Kidney (tissue), 14 donors: Measurements from ENCODE around the gene PIGT. TPM values are rescaled to one million over a fixed set of nuclear protein-coding genes. Genes with fewer than 3 reads are reported as not detected.

Experiments
- DNase-seq, 5 donors: peaks; one replicate each; pipeline ENCODE4 v3.0.0-alpha.2; 2013 to 2020
- FAIRE-seq: peaks from 2 replicates; lab custom pipeline; 2012; peaks lifted over from hg19 to GRCh38; lab: Jason Lieb, UNC
- H3K27ac ChIP-seq, 2 donors: one replicate each; pipeline ENCODE4 v1.7.0; 2013; ENCODE audit warnings: low read depth in 2 of 2, low read length in 2 of 2, inconsistent platforms in 1 of 2
- H3K27me3 ChIP-seq: one replicate; pipeline ENCODE4 v1.7.1; 2013; ENCODE audit warnings: low read length, inconsistent platforms; ENCODE audit not compliant: control insufficient read depth, insufficient read depth
- H3K36me3 ChIP-seq, 3 donors: one replicate each; pipeline versions ENCODE4 v1.7.0 to v1.7.1; 2013; ENCODE audit warnings: low read length in 3 of 3, control low read depth in 1 of 3, inconsistent platforms in 1 of 3; ENCODE audit not compliant: insufficient read depth in 3 of 3, control insufficient read depth in 2 of 3
- H3K4me1 ChIP-seq, 3 donors: one replicate each; pipeline versions ENCODE4 v1.7.0 to v1.7.1; 2013; ENCODE audit warnings: low read length in 3 of 3, inconsistent platforms in 1 of 3, low read depth in 1 of 3; ENCODE audit not compliant: control insufficient read depth in 2 of 3, insufficient read depth in 2 of 3
- H3K4me3 ChIP-seq, 3 donors: one replicate each; pipeline versions ENCODE4 v1.7.0 to v1.8.1; 2013; ENCODE audit warnings: low read length in 3 of 3, control low read depth in 1 of 3, inconsistent platforms in 1 of 3
- H3K9ac ChIP-seq, 3 donors: one replicate each; pipeline versions ENCODE4 v1.7.0 to v1.7.1; 2013; ENCODE audit warnings: low read length in 3 of 3, control low read depth in 1 of 3, inconsistent platforms in 1 of 3
- H3K9me3 ChIP-seq, 3 donors: one replicate each; pipeline versions ENCODE4 v1.7.0 to v1.7.1; 2013; ENCODE audit warnings: low read length in 3 of 3, control low read depth in 1 of 3, inconsistent platforms in 1 of 3; ENCODE audit not compliant: control insufficient read depth in 2 of 3, insufficient read depth in 1 of 3
- CTCF ChIP-seq: IDR thresholded peaks from 3 replicates; pipeline ENCODE4 v1.5.1; 2012; ENCODE audit warnings: mild to moderate bottlenecking, moderate library complexity, borderline replicate concordance; ENCODE audit not compliant: insufficient read depth; ENCODE audit errors: extremely low read depth
- intact Hi-C: fragments of 100-400 bp; cut with DNase I; formaldehyde crosslinking; loops from one replicate; pipeline ENCODE4 v1.11.1; 2022
- polyA plus RNA-seq: library from polyadenylated mRNA; stranded (reverse); fragments of 350-450 nt; fragmentation: Illumina TruSeq; extraction: RNeasy Lipid Tissue Mini Kit (QIAGEN cat#74804); gene quantifications from one replicate; pipeline ENCODE4 v1.2.3, GENCODE V29; 2014; ENCODE audit warnings: low read depth, low replicate concordance; ENCODE audit not compliant: insufficient read depth
- total RNA-seq: library from RNA; stranded (reverse); fragmentation: NEBNext Ultra II Directional; extraction: Animal tissue kit (Norgen Biotek cat#: 25700); gene quantifications from one replicate; pipeline ENCODE4 v1.2.1, GENCODE V29; 2021
- donor health status: control.
- donor health status: control.
- donor health status: control.
- donor health status: control.
- donor health status: control.
- donor health status: DM: yes; HTN: yes; CAD: no.
- donor health status: Normal renal cell carcinoma (clear cell type).

Gene PIGT
- total and polyA plus RNA-seq, 2 donors from 2014 or later: 90.9 to 95.0 TPM

DNA sequence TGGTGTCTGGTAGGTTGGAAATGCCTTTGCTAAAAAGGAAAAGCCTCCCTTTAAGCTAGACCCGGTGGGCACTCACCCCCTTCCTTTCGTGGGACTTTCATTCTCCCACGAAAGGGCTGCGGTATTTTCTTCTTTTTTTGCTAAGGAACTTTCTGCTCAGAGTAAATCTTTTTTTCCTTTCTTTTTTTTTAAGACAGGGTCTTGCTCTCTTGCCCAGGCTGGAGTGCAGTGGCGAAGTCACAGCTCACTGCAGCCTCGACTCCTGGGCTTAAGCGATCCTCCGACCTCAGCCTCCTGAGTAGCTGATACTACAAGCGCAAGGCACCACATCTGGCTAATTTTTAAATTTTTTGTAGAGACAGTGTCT lies 41.9 kb upstream of the PIGT start:
- FAIRE-seq: no peak
- Histone ChIP-seq H3K36me3 (no peaks in the 10 kb centered on the region), H3K9ac (peak overlapping the region; percentile 57 to 66 (median 59)), H3K27ac (no peak overlapping the region), H3K4me3 (peak overlapping the region in 2 of 3 donors; percentile 57 to 85), H3K9me3 (no peaks in the 10 kb centered on the region), H3K27me3 (no peaks in the 10 kb centered on the region), H3K4me1 (peaks cover 0 to 14% (median 6%) of the 10 kb centered on the region in 3 donors)
- no peak for DNase-seq
- no peak for TF ChIP-seq CTCF
- intact Hi-C loops: loop anchor here (10.0 kb wide), 1 partner anchor 61 kb away; no protein-coding TSS in a partner anchor

- peaks cover 0 to 14% (median 6%) of the 10 kb centered on the region in 3 donors for H3K4me1 ChIP-seq
- no peak for TF ChIP-seq CTCF
- no peak overlapping the region for H3K4me3 ChIP-seq
These were observed 41.0 kb upstream of the PIGT start for GRCh38 chr20:45374966-45375365.

DNA sequence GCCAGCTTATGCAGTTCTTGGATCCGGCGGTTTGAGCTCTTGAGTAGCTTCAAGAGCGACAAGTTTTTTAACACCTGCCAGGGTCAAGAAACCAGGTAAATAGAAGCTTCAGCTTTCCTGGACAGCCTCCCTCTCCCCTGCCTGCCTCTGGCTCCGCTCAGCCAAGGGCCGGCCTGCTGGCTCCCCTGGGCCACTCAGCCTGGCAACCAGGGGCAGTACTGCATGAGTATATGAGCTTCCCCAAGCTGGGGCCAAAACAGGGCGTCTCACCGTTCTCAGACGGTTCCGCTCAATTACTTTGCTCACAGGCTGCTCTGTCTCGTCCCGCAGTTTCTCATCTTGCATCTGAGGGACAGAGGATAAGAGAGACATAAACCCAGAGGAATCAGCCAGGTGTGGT lies 38.7 kb upstream of the PIGT start:
- TF ChIP-seq CTCF: no peak
- H3K36me3 ChIP-seq: no peaks in the 10 kb centered on the region
- H3K4me1 ChIP-seq: peaks cover 0 to 6% (median 6%) of the 10 kb centered on the region in 3 donors
- no peak overlapping the region for H3K4me3 ChIP-seq
- FAIRE-seq (no peak), DNase-seq (peak in 4 of 5 donors; percentile 76 to 88 (median 81))
- no peak overlapping the region for H3K9ac ChIP-seq
- H3K27ac ChIP-seq: no peak overlapping the region
- intact Hi-C loops: loop anchor here (10.0 kb wide), 1 partner anchor 58 kb away; no protein-coding TSS in a partner anchor
- H3K27me3 ChIP-seq: no peaks in the 10 kb centered on the region
- no peaks in the 10 kb centered on the region for H3K9me3 ChIP-seq

More at GRCh38 chr20:45374966-45375365, 41.0 kb upstream of the PIGT start:
- no peaks in the 10 kb centered on the region for H3K36me3 ChIP-seq
- no peaks in the 10 kb centered on the region for H3K9me3 ChIP-seq
- intact Hi-C loops: loop anchor here (10.0 kb wide), 1 partner anchor 60 kb away; no protein-coding TSS in a partner anchor
- FAIRE-seq (no peak), DNase-seq (no peak)
- H3K27ac ChIP-seq: no peak overlapping the region
- no peaks in the 10 kb centered on the region for H3K27me3 ChIP-seq
- no peak overlapping the region for H3K9ac ChIP-seq

- no peak for TF ChIP-seq CTCF
- Histone ChIP-seq H3K9ac (no peak within 1 kb of the TSS), H3K27ac (no peak within 1 kb of the TSS), H3K4me3 (no peak within 1 kb of the TSS), H3K27me3 (no peaks in the 10 kb centered on the region), H3K36me3 (no peaks in the 10 kb centered on the region), H3K4me1 (peaks cover 0 to 3% (median 2%) of the 10 kb centered on the region in 3 donors), H3K9me3 (no peaks in the 10 kb centered on the region)
- DNase-seq (no peak), FAIRE-seq (no peak)
- intact Hi-C loops: loop anchor here (10.0 kb wide), 1 partner anchor 57 kb away; no protein-coding TSS in a partner anchor
These were observed 37.8 kb upstream of the PIGT start, which contains the start of gene TP53TG5 for GRCh38 chr20:45378191-45378590. TP53TG5 (minus strand) TSS chr20:45378325; CDS start chr20:45378236, 89 bp downstream.
